WERI-Rb-1 (cell line): Measurements from ENCODE around the gene ZNF223.

ENCODE experiments used
- DNase-seq: peaks from one replicate; pipeline ENCODE4 v3.0.0-alpha.2; 2020
- H3K27ac ChIP-seq: fragments of 250-450 bp; sonication (Bioruptor Pico); 2 replicates; pipeline ENCODE4 v1.5.1; 2020; ENCODE audit warnings: mild to moderate bottlenecking, moderate library complexity
- H3K27me3 ChIP-seq: fragments of 250-450 bp; sonication (Bioruptor Pico); 2 replicates; pipeline ENCODE4 v1.5.1; 2021; ENCODE audit warnings: mild to moderate bottlenecking, low read depth, moderate library complexity; ENCODE audit not compliant: insufficient read depth, severe bottlenecking
- H3K36me3 ChIP-seq: fragments of 250-450 bp; sonication (Bioruptor Pico); 2 replicates; pipeline ENCODE4 v1.5.1; 2020; ENCODE audit warnings: mild to moderate bottlenecking, moderate library complexity
- H3K4me3 ChIP-seq: 2 replicates; pipeline ENCODE4 v1.5.1; 2011; ENCODE audit warnings: low read depth, mild to moderate bottlenecking, control low read depth, low read length
- H3K9me3 ChIP-seq: fragments of 250-450 bp; sonication (Bioruptor Pico); 2 replicates; pipeline ENCODE4 v1.5.1; 2021; ENCODE audit warnings: mild to moderate bottlenecking, moderate library complexity; ENCODE audit not compliant: severe bottlenecking
- TF ChIP-seq, protein P1 (sequence below): IDR thresholded peaks from 2 replicates; pipeline ENCODE4 v1.5.1; 2011; ENCODE audit warnings: low read depth, mild to moderate bottlenecking, control low read depth, inconsistent platforms, low read length

ZNF223 gene

DNA sequence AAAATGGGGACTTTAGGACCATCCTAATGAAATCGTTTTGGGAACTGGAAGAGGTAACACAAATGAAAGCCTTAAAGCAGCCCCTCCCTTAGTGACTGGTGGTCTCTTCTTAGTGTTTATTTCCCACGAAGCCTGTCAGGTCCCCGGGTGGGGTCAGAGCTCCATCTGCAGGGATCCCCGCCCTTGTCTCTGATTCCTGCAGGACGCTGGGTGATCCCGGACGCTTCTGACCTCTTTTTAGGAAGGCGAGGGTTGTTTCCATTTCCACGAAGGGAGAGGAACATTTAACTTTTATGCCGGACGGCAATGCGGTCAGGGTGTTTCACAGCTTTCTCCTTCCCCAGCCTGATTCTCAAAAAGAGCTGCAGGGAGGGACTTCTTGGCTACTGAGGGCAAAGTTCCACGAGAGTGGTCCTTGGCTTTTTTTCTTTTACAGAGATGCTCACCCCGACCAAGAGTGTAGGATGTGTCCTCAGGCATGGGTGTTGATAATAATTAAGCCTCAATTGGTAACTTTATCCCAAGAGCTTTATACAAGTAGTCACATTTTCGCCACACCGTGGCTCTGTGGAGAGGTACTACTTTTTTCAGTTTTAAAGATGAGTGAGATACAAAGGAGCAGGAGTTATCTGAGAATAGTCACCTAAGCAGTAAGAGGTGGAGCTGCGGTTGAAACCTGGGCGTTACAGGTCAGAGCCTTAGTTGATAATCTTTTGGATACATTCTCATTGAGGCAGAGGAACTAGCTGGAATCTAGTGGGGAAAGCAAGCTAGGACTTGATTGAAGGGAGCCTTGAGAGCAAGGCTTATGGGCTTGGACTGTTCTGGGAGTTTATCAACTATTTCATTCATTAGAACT, 20.9 kb downstream of the ZNF223 start:
- TF ChIP-seq, protein P1, sequence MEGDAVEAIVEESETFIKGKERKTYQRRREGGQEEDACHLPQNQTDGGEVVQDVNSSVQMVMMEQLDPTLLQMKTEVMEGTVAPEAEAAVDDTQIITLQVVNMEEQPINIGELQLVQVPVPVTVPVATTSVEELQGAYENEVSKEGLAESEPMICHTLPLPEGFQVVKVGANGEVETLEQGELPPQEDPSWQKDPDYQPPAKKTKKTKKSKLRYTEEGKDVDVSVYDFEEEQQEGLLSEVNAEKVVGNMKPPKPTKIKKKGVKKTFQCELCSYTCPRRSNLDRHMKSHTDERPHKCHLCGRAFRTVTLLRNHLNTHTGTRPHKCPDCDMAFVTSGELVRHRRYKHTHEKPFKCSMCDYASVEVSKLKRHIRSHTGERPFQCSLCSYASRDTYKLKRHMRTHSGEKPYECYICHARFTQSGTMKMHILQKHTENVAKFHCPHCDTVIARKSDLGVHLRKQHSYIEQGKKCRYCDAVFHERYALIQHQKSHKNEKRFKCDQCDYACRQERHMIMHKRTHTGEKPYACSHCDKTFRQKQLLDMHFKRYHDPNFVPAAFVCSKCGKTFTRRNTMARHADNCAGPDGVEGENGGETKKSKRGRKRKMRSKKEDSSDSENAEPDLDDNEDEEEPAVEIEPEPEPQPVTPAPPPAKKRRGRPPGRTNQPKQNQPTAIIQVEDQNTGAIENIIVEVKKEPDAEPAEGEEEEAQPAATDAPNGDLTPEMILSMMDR: no peak
- Histone ChIP-seq H3K36me3 (peaks cover 3% of the 10 kb centered on the region), H3K27ac (no peak overlapping the region), H3K9me3 (no peaks in the 10 kb centered on the region), H3K4me3 (peak overlapping the region; percentile 92), H3K27me3 (no peaks in the 10 kb centered on the region)
- DNase-seq: peak; percentile 17

GRCh38 chr19:44076325-44076724, 24.5 kb downstream of the ZNF223 start:
- H3K27ac ChIP-seq: no peak overlapping the region
- TF ChIP-seq, protein P1: no peak
- H3K36me3 ChIP-seq: peaks cover 8% of the 10 kb centered on the region
- H3K27me3 ChIP-seq: no peaks in the 10 kb centered on the region
- no peak overlapping the region for H3K4me3 ChIP-seq
- DNase-seq: no peak
- no peaks in the 10 kb centered on the region for H3K9me3 ChIP-seq

- Histone ChIP-seq H3K27ac (no peak overlapping the region), H3K9me3 (no peaks in the 10 kb centered on the region), H3K36me3 (peaks cover 3% of the 10 kb centered on the region), H3K4me3 (no peak overlapping the region), H3K27me3 (no peaks in the 10 kb centered on the region)
- DNase-seq: no peak
- TF ChIP-seq, protein P1: no peak
These were observed 40.3 kb downstream of the ZNF223 start for GRCh38 chr19:44092108-44092507.

- Histone ChIP-seq H3K4me3 (peak within 1 kb of the TSS; percentile 96), H3K27me3 (no peaks in the 10 kb centered on the region), H3K27ac (peak within 1 kb of the TSS; percentile 47), H3K36me3 (peaks cover 14% of the 10 kb centered on the region), H3K9me3 (no peaks in the 10 kb centered on the region)
- TF ChIP-seq, protein P1: no peak
- peak; percentile 92 for DNase-seq
These were observed 42.3 kb downstream of the ZNF223 start, which contains the start of gene ZNF224 for GRCh38 chr19:44093931-44094765. TSS of gene ZNF224 (plus strand) at chr19:44094361. CDS start at chr19:44097874, 3,513 bp downstream.

DNA sequence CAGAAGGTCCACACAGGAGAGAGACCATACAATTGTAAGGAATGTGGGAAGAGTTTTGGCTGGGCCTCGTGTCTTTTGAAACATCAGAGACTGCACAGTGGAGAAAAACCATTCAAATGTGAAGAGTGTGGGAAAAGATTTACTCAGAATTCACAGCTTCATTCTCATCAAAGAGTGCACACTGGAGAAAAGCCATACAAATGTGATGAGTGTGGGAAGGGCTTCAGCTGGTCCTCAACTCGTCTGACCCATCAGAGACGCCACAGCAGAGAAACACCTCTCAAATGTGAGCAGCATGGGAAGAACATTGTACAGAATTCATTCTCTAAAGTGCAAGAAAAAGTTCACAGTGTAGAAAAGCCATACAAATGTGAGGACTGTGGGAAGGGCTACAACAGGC, 55.9 kb downstream of the ZNF223 start:
- H3K9me3 ChIP-seq: no peaks in the 10 kb centered on the region
- TF ChIP-seq, protein P1: no peak
- DNase-seq: no peak
- H3K36me3 ChIP-seq: peaks cover 25% of the 10 kb centered on the region
- H3K4me3 ChIP-seq: no peak overlapping the region
- no peaks in the 10 kb centered on the region for H3K27me3 ChIP-seq
- no peak overlapping the region for H3K27ac ChIP-seq
